OCI-LY1 (cell line): ENCODE data around the gene SPOPL.

ENCODE experiments used
- H2AFZ ChIP-seq: fragments of 200-600 bp; sonication (generic), shearing (Covaris generic); 2 replicates; pipeline ENCODE4 v1.6.0; 2014; ENCODE audit warnings: antibody characterized with exemption, mild to moderate bottlenecking, low read length
- H3F3A ChIP-seq: fragments of 200-600 bp; sonication (generic), shearing (Covaris generic); 2 replicates; pipeline ENCODE4 v1.6.0; 2014; ENCODE audit warnings: mild to moderate bottlenecking, antibody characterized with exemption, low read length, moderate library complexity; ENCODE audit not compliant: insufficient read depth
- H3K27ac ChIP-seq: fragments of 200-600 bp; sonication (generic); 2 replicates; pipeline ENCODE4 v1.5.1; 2014; ENCODE audit warnings: low read length, mixed run types, mild to moderate bottlenecking, low read depth; ENCODE audit not compliant: poor library complexity, severe bottlenecking
- H3K27me3 ChIP-seq: fragments of 200-600 bp; sonication (generic); 2 replicates; pipeline ENCODE4 v1.6.0; 2014; ENCODE audit warnings: antibody characterized with exemption, mild to moderate bottlenecking, low read length, moderate library complexity; ENCODE audit not compliant: insufficient read depth
- H3K36me3 ChIP-seq: fragments of 200-600 bp; sonication (generic); 2 replicates; pipeline ENCODE4 v1.6.1; 2014; ENCODE audit warnings: mild to moderate bottlenecking, antibody characterized with exemption, low read length, moderate library complexity, mixed read lengths; ENCODE audit not compliant: insufficient read depth
- H3K4me1 ChIP-seq: fragments of 200-600 bp; sonication (generic); 2 replicates; pipeline ENCODE4 v1.5.1; 2014; ENCODE audit warnings: mild to moderate bottlenecking, low read length, moderate library complexity; ENCODE audit not compliant: insufficient read depth, severe bottlenecking
- H3K4me2 ChIP-seq: fragments of 200-600 bp; sonication (generic), shearing (Covaris generic); 2 replicates; pipeline ENCODE4 v1.6.1; 2014; ENCODE audit warnings: low read length
- H3K4me3 ChIP-seq: fragments of 200-600 bp; sonication (generic); 2 replicates; pipeline ENCODE4 v1.5.1; 2014; ENCODE audit warnings: low read length, low read depth, mild to moderate bottlenecking, mixed read lengths; ENCODE audit not compliant: poor library complexity, severe bottlenecking
- H3K79me2 ChIP-seq: fragments of 200-600 bp; shearing (Covaris generic); 2 replicates; pipeline ENCODE4 v1.6.1; 2016; ENCODE audit warnings: mixed run types, low read length, mixed read lengths; ENCODE audit not compliant: insufficient read depth
- H3K9ac ChIP-seq: fragments of 200-600 bp; sonication (generic), shearing (Covaris generic); 2 replicates; pipeline ENCODE4 v1.6.1; 2014; ENCODE audit warnings: mild to moderate bottlenecking, low read length, mixed read lengths
- H3K9me2 ChIP-seq: fragments of 200-600 bp; sonication (generic), shearing (Covaris generic); 2 replicates; pipeline ENCODE4 v1.6.1; 2014; ENCODE audit warnings: low read depth, mild to moderate bottlenecking, low read length, mixed read lengths
- H3K9me3 ChIP-seq: fragments of 200-600 bp; shearing (Covaris generic); 2 replicates; pipeline ENCODE4 v1.6.1; 2014; ENCODE audit warnings: low read length, mixed read lengths
- H4K20me1 ChIP-seq: fragments of 200-600 bp; sonication (generic), shearing (Covaris generic); 2 replicates; pipeline ENCODE4 v1.6.0; 2016; ENCODE audit warnings: mild to moderate bottlenecking, low read length; ENCODE audit not compliant: insufficient read depth
- CTCF ChIP-seq: fragments of 200-600 bp; sonication (generic), shearing (Covaris generic); IDR thresholded peaks from 2 replicates; pipeline ENCODE4 v1.5.1; 2017; ENCODE audit warnings: mild to moderate bottlenecking, antibody characterized with exemption, low read length, moderate library complexity, mixed read lengths
- EZH2 ChIP-seq: fragments of 200-600 bp; sonication (generic), shearing (Covaris generic); IDR thresholded peaks from 2 replicates; pipeline ENCODE4 v1.8.0; 2017; ENCODE audit warnings: borderline replicate concordance, mixed run types, mild to moderate bottlenecking, antibody characterized with exemption, low read length, moderate library complexity, mixed read lengths

SPOPL gene

GRCh38 chr2:138572318-138572717 lies 70.7 kb downstream of the SPOPL start:
- Histone ChIP-seq H2AFZ (no peak overlapping the region), H3K27ac (no peak overlapping the region), H3K27me3 (no peaks in the 10 kb centered on the region), H3K4me2 (no peak overlapping the region), H4K20me1 (no peaks in the 10 kb centered on the region), H3K79me2 (no peaks in the 10 kb centered on the region), H3F3A (no peaks in the 10 kb centered on the region), H3K9ac (no peak overlapping the region), H3K36me3 (peaks cover 56% of the 10 kb centered on the region), H3K9me2 (no peaks in the 10 kb centered on the region), H3K9me3 (no peaks in the 10 kb centered on the region; the same call in 1 of the 2 replicates), H3K4me3 (no peak overlapping the region), H3K4me1 (no peaks in the 10 kb centered on the region)
- TF ChIP-seq EZH2 (no peak), CTCF (no peak)

- Histone ChIP-seq H2AFZ (no peak overlapping the region), H3K79me2 (no peaks in the 10 kb centered on the region), H3K36me3 (peaks cover 40% of the 10 kb centered on the region), H4K20me1 (no peaks in the 10 kb centered on the region), H3K4me1 (no peaks in the 10 kb centered on the region), H3K27ac (no peak overlapping the region), H3K27me3 (no peaks in the 10 kb centered on the region), H3K9me3 (no peaks in the 10 kb centered on the region; the same call in 1 of the 2 replicates), H3K9me2 (no peaks in the 10 kb centered on the region), H3K9ac (no peak overlapping the region), H3F3A (no peaks in the 10 kb centered on the region), H3K4me2 (no peak overlapping the region), H3K4me3 (no peak overlapping the region)
- TF ChIP-seq CTCF (no peak), EZH2 (no peak)
These were observed 75.5 kb downstream of the SPOPL start for GRCh38 chr2:138577066-138577465.

GRCh38 chr2:138579556-138579955 lies 78.0 kb downstream of the SPOPL start:
- H3K27me3 ChIP-seq, result no peaks in the 10 kb centered on the region
- H3K4me3 ChIP-seq, result no peak overlapping the region
- H3K9me3 ChIP-seq, result no peaks in the 10 kb centered on the region; the same call in 1 of the 2 replicates
- H3K4me1 ChIP-seq, result no peaks in the 10 kb centered on the region
- no peaks in the 10 kb centered on the region for H4K20me1 ChIP-seq
- TF ChIP-seq CTCF, result no peak
- TF ChIP-seq EZH2, result no peak
- H3K36me3 ChIP-seq, result peaks cover 37% of the 10 kb centered on the region
- H3K79me2 ChIP-seq, result no peaks in the 10 kb centered on the region
- H3K4me2 ChIP-seq, result no peak overlapping the region
- no peaks in the 10 kb centered on the region for H3K9me2 ChIP-seq
- H3F3A ChIP-seq, result no peaks in the 10 kb centered on the region
- H3K9ac ChIP-seq, result no peak overlapping the region
- H2AFZ ChIP-seq, result no peak overlapping the region
- no peak overlapping the region for H3K27ac ChIP-seq
